SK-N-SH treated with all-trans-retinoic acid at 6 μM for 48 hours (cell line): ENCODE results near the gene DNAH1.

ENCODE experiments used
- ATAC-seq: fragments of 200-7000 bp; cut with Tn5 transposase; 3 replicates; pipeline ENCODE4 v1.9.1; 2020; ENCODE audit warnings: mild to moderate bottlenecking, moderate library complexity
- ARNTL ChIP-seq: fragments of 450-650 bp; formaldehyde crosslinking; IDR thresholded peaks from 2 replicates; pipeline ENCODE4 v1.5.0; 2020; ENCODE audit warnings: low read depth, mild to moderate bottlenecking, moderate library complexity, borderline replicate concordance
- BACH2 ChIP-seq: fragments of 250-450 bp; sonication (Bioruptor Pico); IDR thresholded peaks from 2 replicates; pipeline ENCODE4 v1.9.0; 2021; ENCODE audit warnings: mild to moderate bottlenecking, borderline replicate concordance
- CSDC2 ChIP-seq: fragments of 250-450 bp; sonication (Bioruptor Pico); IDR thresholded peaks from 2 replicates; pipeline ENCODE4 v1.5.0; 2020; ENCODE audit warnings: mild to moderate bottlenecking, moderate library complexity
- ESRRG ChIP-seq: fragments of 250-450 bp; sonication (Bioruptor Pico); IDR thresholded peaks from 2 replicates; pipeline ENCODE4 v1.6.1; 2021; ENCODE audit warnings: mild to moderate bottlenecking
- ISL1 ChIP-seq: fragments of 250-450 bp; sonication (Bioruptor Pico); IDR thresholded peaks from 2 replicates; pipeline ENCODE4 v2.1.2; 2022; ENCODE audit warnings: mild to moderate bottlenecking, moderate library complexity
- OSR1 ChIP-seq: fragments of 250-450 bp; sonication (Bioruptor Pico); IDR thresholded peaks from 2 replicates; pipeline ENCODE4 v1.8.0; 2022; ENCODE audit warnings: moderate library complexity, mild to moderate bottlenecking, inconsistent platforms
- PPARA ChIP-seq: fragments of 250-450 bp; sonication (Bioruptor Pico); IDR thresholded peaks from 2 replicates; pipeline ENCODE4 v1.5.0; 2020; ENCODE audit warnings: mild to moderate bottlenecking, borderline replicate concordance
- RARB ChIP-seq: fragments of 250-450 bp; sonication (Bioruptor Pico); IDR thresholded peaks from 2 replicates; pipeline ENCODE4 v1.8.0; 2021; ENCODE audit warnings: mild to moderate bottlenecking, moderate library complexity
- TCF4 ChIP-seq: fragments of 250-450 bp; sonication (Bioruptor Pico); IDR thresholded peaks from 2 replicates; pipeline ENCODE4 v1.8.0; 2021; ENCODE audit warnings: mild to moderate bottlenecking, moderate library complexity, borderline replicate concordance
- TOX ChIP-seq: fragments of 250-450 bp; sonication (Bioruptor Pico); IDR thresholded peaks from 2 replicates; pipeline ENCODE4 v1.8.0; 2021; ENCODE audit warnings: mild to moderate bottlenecking, moderate library complexity, borderline replicate concordance
- ZC3H10 ChIP-seq: fragments of 250-450 bp; sonication (Bioruptor Pico); IDR thresholded peaks from 2 replicates; pipeline ENCODE4 v1.5.1; 2021; ENCODE audit warnings: mild to moderate bottlenecking, moderate library complexity
- ZFP3 ChIP-seq: fragments of 250-450 bp; sonication (Bioruptor Pico); IDR thresholded peaks from 2 replicates; pipeline ENCODE4 v1.5.0; 2020; ENCODE audit warnings: mild to moderate bottlenecking, moderate library complexity
- ZFP30 ChIP-seq: fragments of 450-650 bp; formaldehyde crosslinking; IDR thresholded peaks from 2 replicates; pipeline ENCODE4 v1.5.0; 2022; ENCODE audit warnings: mild to moderate bottlenecking, moderate library complexity
- ZNF565 ChIP-seq: fragments of 450-650 bp; formaldehyde crosslinking; conservative IDR thresholded peaks from 2 replicates; pipeline ENCODE4 v1.5.0; 2020; ENCODE audit warnings: low read depth, mild to moderate bottlenecking, moderate library complexity
- ZNF70 ChIP-seq: fragments of 450-650 bp; formaldehyde crosslinking; IDR thresholded peaks from 2 replicates; pipeline ENCODE4 v1.5.0; 2020; ENCODE audit warnings: mild to moderate bottlenecking, moderate library complexity
- ZNF8 ChIP-seq: fragments of 450-650 bp; formaldehyde crosslinking; IDR thresholded peaks from 2 replicates; pipeline ENCODE4 v1.5.0; 2020; ENCODE audit warnings: mild to moderate bottlenecking, moderate library complexity
- TF ChIP-seq, protein P1 (sequence below): fragments of 250-450 bp; sonication (Bioruptor Pico); IDR thresholded peaks from 2 replicates; pipeline ENCODE4 v1.5.1; 2021; ENCODE audit warnings: mild to moderate bottlenecking, moderate library complexity
- TF ChIP-seq, protein P2 (sequence below): fragments of 250-450 bp; sonication (Bioruptor Pico); IDR thresholded peaks from 2 replicates; pipeline ENCODE4 v1.5.0; 2020; ENCODE audit warnings: mild to moderate bottlenecking, moderate library complexity
- TF ChIP-seq, protein P3 (sequence below): fragments of 250-450 bp; sonication (Bioruptor Pico); IDR thresholded peaks from 2 replicates; pipeline ENCODE4 v1.8.0; 2021; ENCODE audit warnings: low read depth, mild to moderate bottlenecking, moderate library complexity, borderline replicate concordance
- TF ChIP-seq, protein P4 (sequence below): fragments of 250-450 bp; sonication (Bioruptor Pico); IDR thresholded peaks from 2 replicates; pipeline ENCODE4 v1.8.0; 2020; ENCODE audit warnings: mild to moderate bottlenecking, moderate library complexity, borderline replicate concordance
- TF ChIP-seq, protein P5 (sequence below): fragments of 250-450 bp; sonication (Bioruptor Pico); IDR thresholded peaks from 2 replicates; pipeline ENCODE4 v1.5.1; 2020; ENCODE audit warnings: low read depth, mild to moderate bottlenecking, moderate library complexity

Gene DNAH1

DNA sequence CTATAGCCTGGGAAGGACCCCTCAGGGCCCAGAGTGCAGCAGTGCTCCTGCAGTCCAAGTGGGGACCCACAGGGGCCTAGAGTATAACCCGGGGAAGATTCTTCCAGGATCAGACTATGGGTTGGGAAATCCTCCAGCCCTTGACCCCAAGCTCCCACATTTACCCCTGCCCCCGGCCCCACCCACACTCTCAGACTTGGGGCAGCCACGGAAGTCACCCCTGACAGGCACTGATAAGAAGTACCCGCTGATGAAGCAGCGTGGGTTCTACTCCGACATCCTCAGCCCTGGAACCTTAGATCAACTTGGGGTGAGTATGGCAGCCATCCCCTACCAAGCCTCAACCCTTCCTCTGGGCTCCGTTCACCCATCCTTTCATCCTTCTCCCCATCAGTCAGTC is 6.3 kb downstream of the DNAH1 start:
- ATAC-seq, result no peak
- TF ChIP-seq, protein P1, sequence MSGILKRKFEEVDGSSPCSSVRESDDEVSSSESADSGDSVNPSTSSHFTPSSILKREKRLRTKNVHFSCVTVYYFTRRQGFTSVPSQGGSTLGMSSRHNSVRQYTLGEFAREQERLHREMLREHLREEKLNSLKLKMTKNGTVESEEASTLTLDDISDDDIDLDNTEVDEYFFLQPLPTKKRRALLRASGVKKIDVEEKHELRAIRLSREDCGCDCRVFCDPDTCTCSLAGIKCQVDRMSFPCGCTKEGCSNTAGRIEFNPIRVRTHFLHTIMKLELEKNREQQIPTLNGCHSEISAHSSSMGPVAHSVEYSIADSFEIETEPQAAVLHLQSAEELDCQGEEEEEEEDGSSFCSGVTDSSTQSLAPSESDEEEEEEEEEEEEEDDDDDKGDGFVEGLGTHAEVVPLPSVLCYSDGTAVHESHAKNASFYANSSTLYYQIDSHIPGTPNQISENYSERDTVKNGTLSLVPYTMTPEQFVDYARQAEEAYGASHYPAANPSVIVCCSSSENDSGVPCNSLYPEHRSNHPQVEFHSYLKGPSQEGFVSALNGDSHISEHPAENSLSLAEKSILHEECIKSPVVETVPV (CRISPR knock-in tag), result no peak
- TF ChIP-seq ESRRG (CRISPR knock-in tag), result no peak
- no peak for TF ChIP-seq RARB (CRISPR knock-in tag)
- TF ChIP-seq TCF4 (CRISPR knock-in tag), result no peak
- TF ChIP-seq, protein P2, sequence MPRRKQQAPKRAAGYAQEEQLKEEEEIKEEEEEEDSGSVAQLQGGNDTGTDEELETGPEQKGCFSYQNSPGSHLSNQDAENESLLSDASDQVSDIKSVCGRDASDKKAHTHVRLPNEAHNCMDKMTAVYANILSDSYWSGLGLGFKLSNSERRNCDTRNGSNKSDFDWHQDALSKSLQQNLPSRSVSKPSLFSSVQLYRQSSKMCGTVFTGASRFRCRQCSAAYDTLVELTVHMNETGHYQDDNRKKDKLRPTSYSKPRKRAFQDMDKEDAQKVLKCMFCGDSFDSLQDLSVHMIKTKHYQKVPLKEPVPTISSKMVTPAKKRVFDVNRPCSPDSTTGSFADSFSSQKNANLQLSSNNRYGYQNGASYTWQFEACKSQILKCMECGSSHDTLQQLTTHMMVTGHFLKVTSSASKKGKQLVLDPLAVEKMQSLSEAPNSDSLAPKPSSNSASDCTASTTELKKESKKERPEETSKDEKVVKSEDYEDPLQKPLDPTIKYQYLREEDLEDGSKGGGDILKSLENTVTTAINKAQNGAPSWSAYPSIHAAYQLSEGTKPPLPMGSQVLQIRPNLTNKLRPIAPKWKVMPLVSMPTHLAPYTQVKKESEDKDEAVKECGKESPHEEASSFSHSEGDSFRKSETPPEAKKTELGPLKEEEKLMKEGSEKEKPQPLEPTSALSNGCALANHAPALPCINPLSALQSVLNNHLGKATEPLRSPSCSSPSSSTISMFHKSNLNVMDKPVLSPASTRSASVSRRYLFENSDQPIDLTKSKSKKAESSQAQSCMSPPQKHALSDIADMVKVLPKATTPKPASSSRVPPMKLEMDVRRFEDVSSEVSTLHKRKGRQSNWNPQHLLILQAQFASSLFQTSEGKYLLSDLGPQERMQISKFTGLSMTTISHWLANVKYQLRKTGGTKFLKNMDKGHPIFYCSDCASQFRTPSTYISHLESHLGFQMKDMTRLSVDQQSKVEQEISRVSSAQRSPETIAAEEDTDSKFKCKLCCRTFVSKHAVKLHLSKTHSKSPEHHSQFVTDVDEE (CRISPR knock-in tag), result no peak
- TF ChIP-seq ZNF8 (CRISPR knock-in tag), result no peak
- TF ChIP-seq, protein P3, sequence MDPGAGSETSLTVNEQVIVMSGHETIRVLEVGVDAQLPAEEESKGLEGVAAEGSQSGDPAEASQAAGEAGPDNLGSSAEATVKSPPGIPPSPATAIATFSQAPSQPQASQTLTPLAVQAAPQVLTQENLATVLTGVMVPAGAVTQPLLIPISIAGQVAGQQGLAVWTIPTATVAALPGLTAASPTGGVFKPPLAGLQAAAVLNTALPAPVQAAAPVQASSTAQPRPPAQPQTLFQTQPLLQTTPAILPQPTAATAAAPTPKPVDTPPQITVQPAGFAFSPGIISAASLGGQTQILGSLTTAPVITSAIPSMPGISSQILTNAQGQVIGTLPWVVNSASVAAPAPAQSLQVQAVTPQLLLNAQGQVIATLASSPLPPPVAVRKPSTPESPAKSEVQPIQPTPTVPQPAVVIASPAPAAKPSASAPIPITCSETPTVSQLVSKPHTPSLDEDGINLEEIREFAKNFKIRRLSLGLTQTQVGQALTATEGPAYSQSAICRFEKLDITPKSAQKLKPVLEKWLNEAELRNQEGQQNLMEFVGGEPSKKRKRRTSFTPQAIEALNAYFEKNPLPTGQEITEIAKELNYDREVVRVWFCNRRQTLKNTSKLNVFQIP (CRISPR knock-in tag), result no peak
- no peak for TF ChIP-seq ISL1 (CRISPR knock-in tag)

DNA sequence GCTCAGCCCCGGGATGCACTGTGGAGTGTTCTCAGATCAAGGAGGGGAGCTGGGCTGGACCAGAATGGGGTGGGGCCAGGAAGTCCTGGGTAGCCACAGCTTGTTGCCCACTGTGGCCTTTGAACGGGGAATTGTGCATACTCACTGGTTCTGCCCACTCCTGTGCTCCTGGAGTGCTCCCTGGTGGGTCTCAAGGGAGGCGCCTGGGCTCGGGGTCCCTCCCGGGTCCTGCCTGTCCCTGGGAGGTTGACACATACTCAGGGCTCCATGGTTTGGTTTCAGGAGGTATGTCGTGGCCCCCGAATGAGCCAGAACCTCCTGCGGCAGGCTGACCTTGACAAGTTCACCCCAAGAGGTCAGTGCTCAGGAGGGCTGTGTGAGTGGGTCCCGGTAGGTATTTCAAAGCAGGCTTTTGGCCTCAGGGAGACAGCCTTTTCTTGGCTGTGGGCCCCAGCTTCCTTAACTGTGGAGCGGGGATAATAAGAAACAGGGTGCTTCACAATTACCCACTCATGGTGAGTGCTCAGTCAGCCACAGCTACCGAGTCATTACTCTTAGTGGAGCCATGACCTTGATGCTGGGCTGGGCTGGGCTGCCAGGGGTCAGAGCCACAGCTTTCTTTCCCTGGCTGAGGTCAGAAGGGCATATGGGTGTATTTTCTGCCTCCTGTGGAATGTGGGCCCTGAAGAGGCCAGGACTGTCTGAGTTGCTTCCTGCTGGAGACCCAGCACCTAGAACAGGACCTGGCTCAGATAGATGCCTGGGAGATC is 7.6 kb downstream of the DNAH1 start:
- peak; percentile 20; the same call in 2 of the 3 replicates for ATAC-seq
- TF ChIP-seq, protein P1 (CRISPR knock-in tag), result no peak
- TF ChIP-seq BACH2 (CRISPR knock-in tag), result no peak
- no peak for TF ChIP-seq ARNTL
- TF ChIP-seq RARB (CRISPR knock-in tag), result no peak
- TF ChIP-seq, all 23 proteins: peak for 0

DNA sequence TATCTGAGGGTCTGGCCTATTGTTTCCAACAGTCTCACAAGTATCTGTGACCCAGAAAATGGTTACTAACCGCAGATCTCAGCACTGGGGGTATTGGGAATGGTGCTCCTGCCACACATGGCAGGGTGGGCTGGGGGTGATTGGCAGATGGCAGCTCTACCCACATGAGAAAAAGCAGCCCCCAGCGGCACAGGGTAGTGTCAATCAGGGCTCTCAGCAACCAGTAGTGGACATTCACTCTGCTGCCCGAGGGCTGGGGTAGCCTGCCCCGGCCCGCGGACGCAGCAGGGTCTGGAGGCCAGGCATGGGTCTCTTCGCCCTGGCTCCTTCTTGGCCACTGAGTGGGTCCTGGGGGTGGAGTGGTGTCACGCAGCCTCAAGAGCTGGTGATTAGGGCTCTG is 8.6 kb downstream of the DNAH1 start:
- ATAC-seq, result no peak
- TF ChIP-seq ZFP3 (CRISPR knock-in tag), result no peak
- TF ChIP-seq ZC3H10 (CRISPR knock-in tag), result no peak
- TF ChIP-seq, protein P4, sequence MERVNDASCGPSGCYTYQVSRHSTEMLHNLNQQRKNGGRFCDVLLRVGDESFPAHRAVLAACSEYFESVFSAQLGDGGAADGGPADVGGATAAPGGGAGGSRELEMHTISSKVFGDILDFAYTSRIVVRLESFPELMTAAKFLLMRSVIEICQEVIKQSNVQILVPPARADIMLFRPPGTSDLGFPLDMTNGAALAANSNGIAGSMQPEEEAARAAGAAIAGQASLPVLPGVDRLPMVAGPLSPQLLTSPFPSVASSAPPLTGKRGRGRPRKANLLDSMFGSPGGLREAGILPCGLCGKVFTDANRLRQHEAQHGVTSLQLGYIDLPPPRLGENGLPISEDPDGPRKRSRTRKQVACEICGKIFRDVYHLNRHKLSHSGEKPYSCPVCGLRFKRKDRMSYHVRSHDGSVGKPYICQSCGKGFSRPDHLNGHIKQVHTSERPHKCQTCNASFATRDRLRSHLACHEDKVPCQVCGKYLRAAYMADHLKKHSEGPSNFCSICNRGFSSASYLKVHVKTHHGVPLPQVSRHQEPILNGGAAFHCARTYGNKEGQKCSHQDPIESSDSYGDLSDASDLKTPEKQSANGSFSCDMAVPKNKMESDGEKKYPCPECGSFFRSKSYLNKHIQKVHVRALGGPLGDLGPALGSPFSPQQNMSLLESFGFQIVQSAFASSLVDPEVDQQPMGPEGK (CRISPR knock-in tag), result no peak
- no peak for TF ChIP-seq RARB (CRISPR knock-in tag)
- TF ChIP-seq, protein P5, sequence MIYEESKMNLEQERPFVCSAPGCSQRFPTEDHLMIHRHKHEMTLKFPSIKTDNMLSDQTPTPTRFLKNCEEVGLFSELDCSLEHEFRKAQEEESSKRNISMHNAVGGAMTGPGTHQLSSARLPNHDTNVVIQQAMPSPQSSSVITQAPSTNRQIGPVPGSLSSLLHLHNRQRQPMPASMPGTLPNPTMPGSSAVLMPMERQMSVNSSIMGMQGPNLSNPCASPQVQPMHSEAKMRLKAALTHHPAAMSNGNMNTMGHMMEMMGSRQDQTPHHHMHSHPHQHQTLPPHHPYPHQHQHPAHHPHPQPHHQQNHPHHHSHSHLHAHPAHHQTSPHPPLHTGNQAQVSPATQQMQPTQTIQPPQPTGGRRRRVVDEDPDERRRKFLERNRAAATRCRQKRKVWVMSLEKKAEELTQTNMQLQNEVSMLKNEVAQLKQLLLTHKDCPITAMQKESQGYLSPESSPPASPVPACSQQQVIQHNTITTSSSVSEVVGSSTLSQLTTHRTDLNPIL (CRISPR knock-in tag), result no peak
- TF ChIP-seq BACH2 (CRISPR knock-in tag), result no peak
- no peak for TF ChIP-seq CSDC2 (CRISPR knock-in tag)
- TF ChIP-seq, protein P3 (CRISPR knock-in tag), result no peak
- no peak for TF ChIP-seq ZNF565 (CRISPR knock-in tag)
- TF ChIP-seq ESRRG (CRISPR knock-in tag), result no peak
- no peak for TF ChIP-seq ZNF8 (CRISPR knock-in tag)
- no peak for TF ChIP-seq PPARA (CRISPR knock-in tag)
- TF ChIP-seq, protein P2 (CRISPR knock-in tag), result no peak
- TF ChIP-seq ZFP30, result no peak
- no peak for TF ChIP-seq TOX (CRISPR knock-in tag)
- TF ChIP-seq ZNF70 (CRISPR knock-in tag), result no peak
- no peak for TF ChIP-seq ISL1 (CRISPR knock-in tag)
- no peak for TF ChIP-seq OSR1
